Right atrium auricular region (tissue), 2 donors: ENCODE measurements around the gene ACAP3. TPM values are rescaled to one million over a fixed set of nuclear protein-coding genes. Genes with fewer than 3 reads are reported as not detected.
A peak's percentile ranks its signal among the peaks of the same experiment; 100 is the strongest.

Experiments
- DNase-seq: peaks from one replicate; pipeline ENCODE4 v3.0.0-alpha.2; 2019; ENCODE audit warnings: low spot score
- H3K27ac ChIP-seq, 2 donors: fragments of 200-600 bp; sonication (generic); 1 replicate in 1 of 2; 2 replicates in 1 of 2; pipeline ENCODE4 v1.5.1; 2016 to 2019
- H3K27me3 ChIP-seq, 2 donors: fragments of 200-600 bp; sonication (generic); one replicate each; pipeline versions ENCODE4 v1.5.1 to v1.6.0; 2017 to 2019
- H3K36me3 ChIP-seq: fragments of 200-600 bp; sonication (generic); one replicate; pipeline ENCODE4 v1.5.1; 2016
- H3K4me1 ChIP-seq, 2 donors: fragments of 200-600 bp; sonication (generic); one replicate each; pipeline versions ENCODE4 v1.5.1 to v1.6.0; 2017 to 2019
- H3K4me3 ChIP-seq, 2 donors: fragments of 200-600 bp; sonication (generic); 1 replicate in 1 of 2; 2 replicates in 1 of 2; pipeline ENCODE4 v1.5.1; 2017 to 2019; ENCODE audit warnings: mild to moderate bottlenecking in 1 of 2, moderate library complexity in 1 of 2
- H3K9me3 ChIP-seq, 2 donors: fragments of 200-600 bp; sonication (generic); one replicate each; pipeline ENCODE4 v1.5.1; 2019
- CTCF ChIP-seq, 2 donors: fragments of 200-600 bp; sonication (generic); IDR thresholded peaks; one replicate each; pipeline ENCODE4 v1.5.1; 2019; ENCODE audit warnings: antibody characterized with exemption in 2 of 2
- total RNA-seq, 2 donors: library from RNA; depleted of rRNA; stranded (reverse); fragments of >200 nt; gene quantifications; one replicate each; pipeline ENCODE4 v1.1.0, GENCODE V29; 2016

ACAP3 gene
- total RNA-seq, 2 donors from 2014 or later, result 19.5 to 20.4 TPM

- Histone ChIP-seq H3K9me3 (no peaks in the 10 kb centered on the region), H3K4me3 (no peak overlapping the region), H3K4me1 (peaks cover 0 to 30% of the 10 kb centered on the region in 2 donors), H3K36me3 (peaks cover 73% of the 10 kb centered on the region), H3K27me3 (no peaks in the 10 kb centered on the region), H3K27ac (peak overlapping the region in 1 of 2 donors; percentile 28)
- no peak for DNase-seq
- TF ChIP-seq CTCF (IDR thresholded peaks at IDR 0.05), result no peak
Measured at GRCh38 chr1:1259540-1259939, 48.2 kb downstream of the ACAP3 start.

- Histone ChIP-seq H3K27ac (no peak overlapping the region), H3K9me3 (no peaks in the 10 kb centered on the region), H3K36me3 (peaks cover 73% of the 10 kb centered on the region), H3K27me3 (no peaks in the 10 kb centered on the region), H3K4me3 (no peak overlapping the region), H3K4me1 (peaks cover 0 to 30% of the 10 kb centered on the region in 2 donors)
- TF ChIP-seq CTCF (IDR thresholded peaks at IDR 0.05), result no peak
- DNase-seq, result no peak
Measured at GRCh38 chr1:1259119-1259488, 48.6 kb downstream of the ACAP3 start.

GRCh38 chr1:1256956-1257871 lies 50.5 kb downstream of the ACAP3 start:
- Histone ChIP-seq H3K4me1 (peaks cover 0 to 30% of the 10 kb centered on the region in 2 donors), H3K9me3 (no peaks in the 10 kb centered on the region), H3K27me3 (no peaks in the 10 kb centered on the region), H3K27ac (no peak overlapping the region), H3K4me3 (no peak overlapping the region), H3K36me3 (peaks cover 68% of the 10 kb centered on the region)
- DNase-seq, result no peak
- TF ChIP-seq CTCF (IDR thresholded peaks at IDR 0.05), result no peak

GRCh38 chr1:1255611-1256010 lies 52.1 kb downstream of the ACAP3 start:
- Histone ChIP-seq H3K27me3 (no peaks in the 10 kb centered on the region), H3K9me3 (no peaks in the 10 kb centered on the region), H3K27ac (no peak overlapping the region), H3K36me3 (peaks cover 54% of the 10 kb centered on the region), H3K4me3 (no peak overlapping the region), H3K4me1 (peaks cover 0 to 24% of the 10 kb centered on the region in 2 donors)
- no peak for TF ChIP-seq CTCF (IDR thresholded peaks at IDR 0.05)
- no peak for DNase-seq

GRCh38 chr1:1255078-1255477 lies 52.7 kb downstream of the ACAP3 start:
- H3K4me1 ChIP-seq, result peaks cover 0 to 19% of the 10 kb centered on the region in 2 donors
- no peak for DNase-seq
- H3K27ac ChIP-seq, result no peak overlapping the region
- no peak for TF ChIP-seq CTCF (IDR thresholded peaks at IDR 0.05)
- no peaks in the 10 kb centered on the region for H3K27me3 ChIP-seq
- H3K4me3 ChIP-seq, result no peak overlapping the region
- H3K9me3 ChIP-seq, result no peaks in the 10 kb centered on the region
- peaks cover 49% of the 10 kb centered on the region for H3K36me3 ChIP-seq
